BJ (cell line): Measurements from ENCODE around the gene PGM3. TPM values are rescaled to one million over a fixed set of nuclear protein-coding genes. Genes with fewer than 3 reads are reported as not detected.

Experiments
- CTCF ChIA-PET: fragments of 350-600 bp; formaldehyde crosslinking; extraction: SDS; loops from one replicate; lab custom pipeline; 2021; ENCODE audit warnings: antibody characterized with exemption, inconsistent platforms; lab: Yijun Ruan, JAX
- POLR2A ChIA-PET: fragments of 300-600 bp; sonication (Branson Sonifier 250); formaldehyde crosslinking; extraction: SDS; loops from one replicate; lab custom pipeline; 2021; ENCODE audit warnings: antibody characterized with exemption; lab: Charles Lee
- DNase-seq: peaks from one replicate; pipeline ENCODE4 v3.0.0-alpha.2; 2011; ENCODE audit warnings: low read depth
- H3K27me3 ChIP-seq: 2 replicates; pipeline ENCODE4 v1.6.0; 2011; ENCODE audit warnings: low read length; ENCODE audit not compliant: control insufficient read depth, insufficient read depth
- H3K36me3 ChIP-seq: 2 replicates; pipeline ENCODE4 v1.5.1; 2011; ENCODE audit warnings: low read length; ENCODE audit not compliant: control insufficient read depth, insufficient read depth
- H3K4me3 ChIP-seq: 2 replicates; pipeline ENCODE4 v1.5.1; 2011; ENCODE audit warnings: low read depth, mild to moderate bottlenecking, control low read depth, low read length
- polyA plus RNA-seq: library from polyadenylated mRNA; depleted of rRNA; stranded (reverse); fragments of >200 nt; gene quantifications from 2 replicates; pipeline ENCODE4 v1.2.3, GENCODE V29; 2011
- TF ChIP-seq, protein P1 (sequence below): IDR thresholded peaks from 2 replicates; pipeline ENCODE4 v1.5.1; 2011; ENCODE audit warnings: low read depth, mild to moderate bottlenecking, control low read depth, inconsistent platforms, low read length, moderate library complexity; ENCODE audit not compliant: insufficient read depth

PGM3 gene
- polyA plus RNA-seq, 1 experiment: 74.4 TPM

DNA sequence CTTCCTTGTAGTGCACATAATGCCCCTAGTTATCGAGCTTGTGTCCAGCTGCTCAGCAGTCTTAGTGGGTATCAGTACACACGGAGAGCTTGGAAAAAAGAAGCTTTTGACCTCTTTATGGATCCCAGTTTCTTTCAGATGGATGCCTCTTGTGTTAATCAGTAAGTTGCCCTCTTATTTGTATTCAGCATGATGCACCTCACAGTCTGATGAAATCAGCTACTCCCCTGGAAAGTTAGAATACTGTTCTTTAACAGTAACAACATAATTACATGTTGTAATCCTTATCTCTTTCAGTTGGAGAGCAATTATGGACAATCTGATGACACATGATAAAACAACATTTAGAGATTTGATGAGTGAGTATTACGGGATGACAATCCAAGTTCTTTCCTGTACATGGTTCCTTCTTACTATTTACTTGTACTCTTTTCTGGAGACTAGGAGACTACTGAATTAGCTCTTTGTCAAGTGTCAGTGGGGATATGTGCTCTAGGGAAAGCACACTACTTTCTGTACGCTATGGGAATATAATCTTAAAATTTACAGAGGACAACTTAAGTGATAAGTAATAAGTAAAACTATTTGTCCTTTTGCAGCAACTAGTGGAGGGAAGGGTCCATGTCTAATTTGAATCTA, 39.1 kb downstream of the PGM3 start:
- ChIA-PET POLR2A (no interaction called here), CTCF (no interaction called here)
- no peak for DNase-seq
- TF ChIP-seq, protein P1, sequence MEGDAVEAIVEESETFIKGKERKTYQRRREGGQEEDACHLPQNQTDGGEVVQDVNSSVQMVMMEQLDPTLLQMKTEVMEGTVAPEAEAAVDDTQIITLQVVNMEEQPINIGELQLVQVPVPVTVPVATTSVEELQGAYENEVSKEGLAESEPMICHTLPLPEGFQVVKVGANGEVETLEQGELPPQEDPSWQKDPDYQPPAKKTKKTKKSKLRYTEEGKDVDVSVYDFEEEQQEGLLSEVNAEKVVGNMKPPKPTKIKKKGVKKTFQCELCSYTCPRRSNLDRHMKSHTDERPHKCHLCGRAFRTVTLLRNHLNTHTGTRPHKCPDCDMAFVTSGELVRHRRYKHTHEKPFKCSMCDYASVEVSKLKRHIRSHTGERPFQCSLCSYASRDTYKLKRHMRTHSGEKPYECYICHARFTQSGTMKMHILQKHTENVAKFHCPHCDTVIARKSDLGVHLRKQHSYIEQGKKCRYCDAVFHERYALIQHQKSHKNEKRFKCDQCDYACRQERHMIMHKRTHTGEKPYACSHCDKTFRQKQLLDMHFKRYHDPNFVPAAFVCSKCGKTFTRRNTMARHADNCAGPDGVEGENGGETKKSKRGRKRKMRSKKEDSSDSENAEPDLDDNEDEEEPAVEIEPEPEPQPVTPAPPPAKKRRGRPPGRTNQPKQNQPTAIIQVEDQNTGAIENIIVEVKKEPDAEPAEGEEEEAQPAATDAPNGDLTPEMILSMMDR: no peak
- H3K27me3 ChIP-seq: no peaks in the 10 kb centered on the region
- H3K36me3 ChIP-seq: no peaks in the 10 kb centered on the region; the same call in 1 of the 2 replicates
- H3K4me3 ChIP-seq: no peak overlapping the region

- TF ChIP-seq, protein P1: no peak
- ChIA-PET POLR2A (no interaction called here), CTCF (no interaction called here)
- DNase-seq: no peak
- Histone ChIP-seq H3K4me3 (no peak overlapping the region), H3K36me3 (no peaks in the 10 kb centered on the region; the same call in 1 of the 2 replicates), H3K27me3 (no peaks in the 10 kb centered on the region)
Measured at GRCh38 chr6:83152913-83153312, 40.2 kb downstream of the PGM3 start.

GRCh38 chr6:83151114-83151513, 42.0 kb downstream of the PGM3 start:
- Histone ChIP-seq H3K27me3 (no peaks in the 10 kb centered on the region), H3K4me3 (no peak overlapping the region), H3K36me3 (no peaks in the 10 kb centered on the region; the same call in 1 of the 2 replicates)
- no peak for DNase-seq
- POLR2A ChIA-PET: no interaction called here
- CTCF ChIA-PET: no interaction called here
- TF ChIP-seq, protein P1: no peak

DNA sequence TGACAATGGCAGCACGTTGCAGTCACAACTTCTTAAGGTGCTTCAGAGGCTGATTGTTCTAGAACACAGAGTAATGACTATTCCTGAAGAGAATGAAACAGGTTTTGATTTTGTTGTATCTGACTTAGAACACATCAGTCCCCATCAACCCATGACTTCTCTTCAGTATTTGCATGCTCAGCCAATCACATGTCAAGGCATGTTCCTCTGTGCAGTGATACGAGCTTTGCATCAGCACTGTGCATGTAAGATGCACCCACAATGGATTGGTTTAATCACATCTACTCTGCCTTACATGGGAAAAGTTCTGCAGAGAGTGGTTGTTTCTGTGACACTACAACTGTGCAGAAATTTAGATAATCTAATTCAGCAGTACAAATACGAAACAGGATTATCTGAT, 54.3 kb downstream of the PGM3 start:
- Histone ChIP-seq H3K36me3 (peaks cover 1% of the 10 kb centered on the region; the same call in 1 of the 2 replicates), H3K27me3 (no peaks in the 10 kb centered on the region), H3K4me3 (no peak overlapping the region)
- TF ChIP-seq, protein P1: no peak
- ChIA-PET POLR2A (no interaction called here), CTCF (no interaction called here)
- no peak for DNase-seq

- no peak for DNase-seq
- POLR2A ChIA-PET: no interaction called here
Measured at GRCh38 chr6:83138118-83138722, 54.8 kb downstream of the PGM3 start.

More at GRCh38 chr6:83138118-83138722, 54.8 kb downstream of the PGM3 start:
- peaks cover 1% of the 10 kb centered on the region; the same call in 1 of the 2 replicates for H3K36me3 ChIP-seq
- no peaks in the 10 kb centered on the region for H3K27me3 ChIP-seq
- TF ChIP-seq, protein P1: no peak
- no peak overlapping the region for H3K4me3 ChIP-seq
- CTCF ChIA-PET: interaction anchor here (0.9 kb wide), 1 partner anchor 70 kb away, joined by 3 read pairs; no protein-coding TSS in a partner anchor
